Duodenal mucosa (tissue), 2 donors: ENCODE results near the gene MICU2.

ENCODE experiments used
- H3K27ac ChIP-seq: one replicate; pipeline ENCODE4 v1.7.0; 2013; ENCODE audit warnings: low read depth, low read length
- H3K27me3 ChIP-seq, 2 donors: one replicate each; pipeline ENCODE4 v1.7.0; 2013; ENCODE audit warnings: low read length in 2 of 2, control low read depth in 1 of 2; ENCODE audit not compliant: insufficient read depth in 2 of 2, control insufficient read depth in 1 of 2
- H3K36me3 ChIP-seq, 2 donors: one replicate each; pipeline ENCODE4 v1.7.0; 2013; ENCODE audit warnings: low read length in 2 of 2, control low read depth in 1 of 2; ENCODE audit not compliant: insufficient read depth in 2 of 2, control insufficient read depth in 1 of 2
- H3K4me1 ChIP-seq, 2 donors: one replicate each; pipeline ENCODE4 v1.7.0; 2013; ENCODE audit warnings: low read length in 2 of 2, control low read depth in 1 of 2; ENCODE audit not compliant: insufficient read depth in 2 of 2, control insufficient read depth in 1 of 2
- H3K4me3 ChIP-seq, 2 donors: one replicate each; pipeline ENCODE4 v1.7.0; 2013; ENCODE audit warnings: low read length in 2 of 2, low read depth in 1 of 2
- H3K9ac ChIP-seq, 2 donors: one replicate each; pipeline ENCODE4 v1.7.0; 2013; ENCODE audit warnings: low read length in 2 of 2, low read depth in 1 of 2
- H3K9me3 ChIP-seq, 2 donors: one replicate each; pipeline ENCODE4 v1.7.0; 2013; ENCODE audit warnings: low read length in 2 of 2, control low read depth in 1 of 2; ENCODE audit not compliant: control insufficient read depth in 1 of 2

MICU2 gene

DNA sequence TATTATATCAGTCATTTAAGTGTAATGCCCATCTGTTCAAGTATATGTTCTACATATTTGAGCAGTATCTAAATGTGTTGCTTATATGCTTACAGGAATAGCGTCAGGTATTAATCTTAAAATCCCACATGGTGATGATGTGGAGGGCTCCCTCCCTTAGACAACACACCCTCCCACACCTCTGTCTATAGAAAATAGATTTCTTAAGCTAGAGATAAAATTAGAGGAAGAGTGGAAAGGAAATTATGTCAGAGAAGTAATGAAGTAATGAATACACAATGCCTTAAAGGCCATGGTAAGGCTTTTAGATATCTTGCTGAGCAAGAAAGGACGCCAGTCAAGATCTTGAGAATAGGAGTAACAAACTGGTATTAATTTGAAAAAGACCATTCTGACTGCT lies 157.3 kb downstream of the MICU2 start:
- no peak overlapping the region for H3K9ac ChIP-seq
- peaks cover 0 to 4% of the 10 kb centered on the region in 2 donors for H3K36me3 ChIP-seq
- H3K4me3 ChIP-seq = no peak overlapping the region
- H3K4me1 ChIP-seq = no peaks in the 10 kb centered on the region
- no peaks in the 10 kb centered on the region for H3K9me3 ChIP-seq
- no peak overlapping the region for H3K27ac ChIP-seq
- no peaks in the 10 kb centered on the region for H3K27me3 ChIP-seq

GRCh38 chr13:21445759-21446158 lies 158.2 kb downstream of the MICU2 start:
- no peak overlapping the region for H3K27ac ChIP-seq
- no peaks in the 10 kb centered on the region for H3K9me3 ChIP-seq
- H3K27me3 ChIP-seq = no peaks in the 10 kb centered on the region
- H3K4me3 ChIP-seq = no peak overlapping the region
- H3K36me3 ChIP-seq = peaks cover 0 to 4% of the 10 kb centered on the region in 2 donors
- H3K4me1 ChIP-seq = no peaks in the 10 kb centered on the region
- H3K9ac ChIP-seq = no peak overlapping the region

GRCh38 chr13:21443171-21443570 lies 160.8 kb downstream of the MICU2 start:
- Histone ChIP-seq H3K4me1 (no peaks in the 10 kb centered on the region), H3K27ac (no peak overlapping the region), H3K9ac (no peak overlapping the region), H3K27me3 (no peaks in the 10 kb centered on the region), H3K4me3 (no peak overlapping the region), H3K9me3 (peaks cover 2 to 7% of the 10 kb centered on the region in 2 donors), H3K36me3 (peaks cover 0 to 4% of the 10 kb centered on the region in 2 donors)
